Breast epithelium (tissue), 4 donors: ENCODE results near the gene MBP. TPM values are rescaled to one million over a fixed set of nuclear protein-coding genes. Genes with fewer than 3 reads are reported as not detected.

Source experiments
- DNase-seq, 2 donors: peaks; one replicate each; pipeline ENCODE4 v3.0.0-alpha.2; 2019; ENCODE audit warnings: low spot score in 2 of 2
- H3K27ac ChIP-seq, 2 donors: fragments of 200-600 bp; sonication (generic) in 1 of 2; one replicate each; pipeline ENCODE4 v1.5.1; 2016 to 2019; ENCODE audit warnings: mild to moderate bottlenecking in 1 of 2
- H3K27me3 ChIP-seq, 2 donors: fragments of 200-600 bp; sonication (generic) in 1 of 2; one replicate each; pipeline versions ENCODE4 v1.5.1 to v1.6.0; 2017 to 2019; ENCODE audit warnings: control low read depth in 1 of 2, mild to moderate bottlenecking in 1 of 2
- H3K36me3 ChIP-seq: fragments of 200-600 bp; one replicate; pipeline ENCODE4 v1.5.1; 2019
- H3K4me1 ChIP-seq, 2 donors: fragments of 200-600 bp; sonication (generic); one replicate each; pipeline ENCODE4 v1.5.1; 2016 to 2019; ENCODE audit warnings: control low read depth in 1 of 2
- H3K4me3 ChIP-seq, 3 donors: fragments of 200-600 bp; sonication (generic); 1 replicate in 2 of 3; 2 replicates in 1 of 3; pipeline ENCODE4 v1.5.1; 2016 to 2019; ENCODE audit warnings: mild to moderate bottlenecking in 3 of 3, moderate library complexity in 2 of 3
- H3K9me3 ChIP-seq, 2 donors: fragments of 200-600 bp; sonication (generic) in 1 of 2; one replicate each; pipeline ENCODE4 v1.5.1; 2016 to 2019; ENCODE audit warnings: control low read depth in 1 of 2
- POLR2A ChIP-seq: fragments of 450-650 bp; IDR thresholded peaks from one replicate; pipeline ENCODE4 v1.6.1; 2016; ENCODE audit warnings: antibody characterized with exemption, mild to moderate bottlenecking, moderate library complexity
- POLR2AphosphoS5 ChIP-seq, 3 donors: sonication (generic); formaldehyde crosslinking; IDR thresholded peaks; one replicate each; pipeline ENCODE4 v1.6.1; 2017; ENCODE audit warnings: antibody characterized with exemption in 3 of 3
- intact Hi-C: fragments of 100-400 bp; cut with DNase I; formaldehyde crosslinking; loops from one replicate; pipeline ENCODE4 v1.15.1; 2023; ENCODE audit warnings: low total_unique reads
- total RNA-seq, 3 donors: library from RNA; depleted of rRNA; stranded (reverse); fragments of >200 nt; gene quantifications; one replicate each; pipeline ENCODE4 v1.1.0, GENCODE V29; 2016
- TF ChIP-seq, protein P1 (sequence below), 3 donors: fragments of 450-650 bp; IDR thresholded peaks; one replicate each; pipeline ENCODE4 v1.5.1; 2016 to 2017; ENCODE audit warnings: antibody characterized with exemption in 3 of 3, mild to moderate bottlenecking in 3 of 3, moderate library complexity in 3 of 3

MBP gene
- total RNA-seq, 3 donors from 2014 or later: 27.2 to 46.2 (median 32.4) TPM

DNA sequence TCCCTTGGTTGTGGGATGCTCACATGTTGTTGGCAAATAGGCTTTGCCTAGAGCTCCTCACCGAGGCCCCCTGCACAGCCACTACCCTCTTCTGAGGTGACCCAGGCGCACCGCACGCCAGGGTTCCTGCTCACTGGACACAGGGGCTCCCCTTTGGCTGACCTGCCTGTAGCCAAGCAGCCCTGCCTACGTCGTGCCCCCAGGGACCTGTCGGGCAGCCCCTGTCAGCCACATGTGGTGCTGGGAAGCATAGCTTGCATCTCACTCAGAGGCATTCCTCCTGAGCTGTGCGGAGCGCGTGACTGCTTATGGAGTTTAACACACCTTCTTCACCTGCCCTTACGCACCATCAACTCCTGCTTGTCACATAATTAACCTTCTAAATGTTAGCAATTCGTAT lies 194.0 kb downstream of the MBP start:
- DNase-seq: no peak
- no peak for TF ChIP-seq POLR2AphosphoS5 (IDR thresholded peaks at IDR 0.05)
- TF ChIP-seq POLR2A: no peak
- TF ChIP-seq, protein P1, sequence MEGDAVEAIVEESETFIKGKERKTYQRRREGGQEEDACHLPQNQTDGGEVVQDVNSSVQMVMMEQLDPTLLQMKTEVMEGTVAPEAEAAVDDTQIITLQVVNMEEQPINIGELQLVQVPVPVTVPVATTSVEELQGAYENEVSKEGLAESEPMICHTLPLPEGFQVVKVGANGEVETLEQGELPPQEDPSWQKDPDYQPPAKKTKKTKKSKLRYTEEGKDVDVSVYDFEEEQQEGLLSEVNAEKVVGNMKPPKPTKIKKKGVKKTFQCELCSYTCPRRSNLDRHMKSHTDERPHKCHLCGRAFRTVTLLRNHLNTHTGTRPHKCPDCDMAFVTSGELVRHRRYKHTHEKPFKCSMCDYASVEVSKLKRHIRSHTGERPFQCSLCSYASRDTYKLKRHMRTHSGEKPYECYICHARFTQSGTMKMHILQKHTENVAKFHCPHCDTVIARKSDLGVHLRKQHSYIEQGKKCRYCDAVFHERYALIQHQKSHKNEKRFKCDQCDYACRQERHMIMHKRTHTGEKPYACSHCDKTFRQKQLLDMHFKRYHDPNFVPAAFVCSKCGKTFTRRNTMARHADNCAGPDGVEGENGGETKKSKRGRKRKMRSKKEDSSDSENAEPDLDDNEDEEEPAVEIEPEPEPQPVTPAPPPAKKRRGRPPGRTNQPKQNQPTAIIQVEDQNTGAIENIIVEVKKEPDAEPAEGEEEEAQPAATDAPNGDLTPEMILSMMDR (IDR thresholded peaks at IDR 0.05): no peak
- Histone ChIP-seq H3K9me3 (no peaks in the 10 kb centered on the region), H3K36me3 (no peaks in the 10 kb centered on the region), H3K4me1 (no peaks in the 10 kb centered on the region), H3K27ac (no peak overlapping the region), H3K4me3 (no peak overlapping the region), H3K27me3 (no peaks in the 10 kb centered on the region)
- intact Hi-C loops: loop anchor here (2.0 kb wide), 1 partner anchor 60 kb away; no protein-coding TSS in a partner anchor

DNA sequence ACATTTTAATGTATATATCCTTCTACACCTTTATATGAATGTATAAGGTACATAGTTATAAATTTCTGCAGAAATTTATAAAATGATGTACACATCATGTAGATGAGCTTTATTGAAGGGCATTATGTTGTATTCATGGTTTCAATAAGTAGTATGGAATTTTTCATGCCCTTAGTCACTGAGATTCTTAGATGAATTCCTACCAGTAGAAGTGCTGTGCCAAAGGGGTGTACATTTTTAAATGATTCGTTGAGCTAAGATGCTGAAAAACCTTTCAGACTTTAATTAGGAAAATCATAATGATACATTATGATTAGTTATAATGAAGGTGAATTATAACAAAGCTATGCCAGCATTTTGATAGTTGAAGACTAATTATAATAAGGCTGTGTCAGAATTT lies 195.0 kb downstream of the MBP start:
- Histone ChIP-seq H3K27ac (no peak overlapping the region), H3K27me3 (no peaks in the 10 kb centered on the region), H3K4me1 (no peaks in the 10 kb centered on the region), H3K4me3 (no peak overlapping the region), H3K36me3 (no peaks in the 10 kb centered on the region), H3K9me3 (no peaks in the 10 kb centered on the region)
- no peak for TF ChIP-seq POLR2A
- TF ChIP-seq POLR2AphosphoS5 (IDR thresholded peaks at IDR 0.05): no peak
- TF ChIP-seq, protein P1 (IDR thresholded peaks at IDR 0.05): no peak
- DNase-seq: no peak
- intact Hi-C loops: no loop called here

DNA sequence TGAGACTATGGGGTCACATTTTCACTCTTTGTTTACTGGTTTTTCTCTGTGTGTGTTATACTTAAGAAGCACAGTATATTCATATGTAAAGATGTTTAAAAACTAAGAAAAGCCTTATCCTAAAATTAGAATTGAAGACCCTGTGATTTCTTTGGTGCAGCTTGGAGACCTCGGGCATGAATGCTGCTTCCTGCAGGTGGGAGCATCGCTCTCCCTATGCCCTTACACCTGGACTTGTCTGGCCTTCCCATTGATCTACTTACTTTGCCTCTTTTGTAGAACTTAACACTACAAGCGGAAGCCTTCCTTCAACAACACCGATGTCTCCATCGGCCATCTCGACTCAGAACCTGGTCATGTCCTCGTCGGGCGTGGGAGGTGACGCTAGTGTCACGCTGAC lies 195.7 kb downstream of the MBP start:
- TF ChIP-seq, protein P1 (IDR thresholded peaks at IDR 0.05): no peak
- TF ChIP-seq POLR2AphosphoS5 (IDR thresholded peaks at IDR 0.05) (no peak), POLR2A (no peak)
- Histone ChIP-seq H3K27me3 (no peaks in the 10 kb centered on the region), H3K27ac (no peak overlapping the region), H3K4me3 (no peak overlapping the region), H3K36me3 (no peaks in the 10 kb centered on the region), H3K4me1 (no peaks in the 10 kb centered on the region), H3K9me3 (no peaks in the 10 kb centered on the region)
- intact Hi-C loops: no loop called here
- DNase-seq: no peak

DNA sequence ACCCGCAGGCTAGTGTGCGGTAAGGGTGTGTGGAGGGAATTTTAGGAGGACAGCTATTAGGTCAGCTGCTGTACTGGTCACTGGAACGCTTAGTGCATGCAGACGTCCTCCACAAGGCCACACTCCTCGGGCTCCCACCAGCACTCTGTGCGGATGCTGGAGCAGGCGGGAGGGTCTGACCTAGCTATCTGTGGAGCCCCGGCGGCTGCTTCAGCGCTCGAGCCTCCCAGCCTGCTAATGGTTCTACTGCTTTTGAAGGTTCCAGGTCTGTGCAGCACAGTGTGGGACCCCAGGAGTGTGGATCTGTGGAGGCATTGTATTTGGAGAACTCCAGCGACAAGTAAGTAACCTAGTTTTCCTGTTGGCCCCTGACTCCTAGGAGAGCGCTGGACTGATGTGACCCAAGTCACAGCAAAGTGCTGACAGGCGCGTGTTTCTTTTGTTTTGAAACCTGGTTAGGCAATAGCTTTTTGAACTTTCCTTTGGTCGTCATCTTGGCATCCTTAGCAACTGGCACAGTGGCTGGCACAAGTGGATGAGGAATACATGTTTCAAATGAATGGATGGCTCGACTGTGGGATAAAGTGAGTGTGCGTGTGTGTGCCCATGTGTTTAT lies 196.8 kb downstream of the MBP start:
- H3K4me1 ChIP-seq: no peaks in the 10 kb centered on the region
- DNase-seq: no peak
- no peaks in the 10 kb centered on the region for H3K27me3 ChIP-seq
- H3K36me3 ChIP-seq: no peaks in the 10 kb centered on the region
- TF ChIP-seq POLR2A: no peak
- no peak for TF ChIP-seq POLR2AphosphoS5 (IDR thresholded peaks at IDR 0.05)
- TF ChIP-seq, protein P1 (IDR thresholded peaks at IDR 0.05): no peak
- H3K4me3 ChIP-seq: no peak overlapping the region
- no peaks in the 10 kb centered on the region for H3K9me3 ChIP-seq
- intact Hi-C loops: no loop called here
- H3K27ac ChIP-seq: no peak overlapping the region

DNA sequence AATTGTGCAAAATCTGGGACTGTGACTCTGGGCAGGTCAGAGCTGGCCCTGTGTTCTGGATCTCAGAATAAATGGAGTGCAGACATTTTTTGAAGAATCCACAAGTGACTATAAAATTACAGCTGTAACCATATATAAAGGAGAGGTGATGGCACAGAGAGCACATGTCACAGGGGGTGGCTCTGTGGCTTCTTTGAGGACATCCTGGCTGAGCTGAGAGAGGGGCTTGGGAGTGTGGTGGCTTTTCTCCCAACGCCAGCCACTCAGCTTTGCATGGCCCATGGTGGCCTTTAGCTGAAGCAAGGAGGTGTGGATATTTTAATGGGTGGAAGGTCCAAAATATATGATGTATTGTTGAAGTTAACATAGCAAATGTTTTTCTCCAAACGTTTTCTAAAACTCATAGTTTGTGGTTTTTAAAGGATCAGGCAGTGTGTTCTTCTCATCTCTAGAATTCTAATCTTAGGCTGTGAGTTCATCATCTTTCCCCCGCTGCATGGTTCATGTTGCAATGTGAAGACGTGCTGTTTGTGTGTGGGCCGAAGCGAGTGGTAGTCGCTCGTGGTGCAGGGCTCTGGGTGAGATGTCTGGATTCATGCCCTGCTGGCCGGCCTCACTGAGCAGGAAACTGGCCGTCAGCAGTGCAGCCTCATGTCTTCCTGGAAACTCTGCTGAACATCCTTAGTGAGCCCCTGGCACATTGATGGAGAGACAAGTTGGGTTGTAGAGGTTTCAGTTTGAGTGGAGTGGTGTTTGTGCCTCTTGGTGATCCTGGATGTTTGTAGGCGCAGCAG lies 200.4 kb downstream of the MBP start:
- H3K27ac ChIP-seq: peak overlapping the region in 1 of 2 donors; percentile 38
- TF ChIP-seq POLR2AphosphoS5 (IDR thresholded peaks at IDR 0.05): no peak
- no peaks in the 10 kb centered on the region for H3K4me1 ChIP-seq
- H3K27me3 ChIP-seq: no peaks in the 10 kb centered on the region
- H3K36me3 ChIP-seq: peaks cover 7% of the 10 kb centered on the region
- no peak for DNase-seq
- no peaks in the 10 kb centered on the region for H3K9me3 ChIP-seq
- intact Hi-C loops: no loop called here
- H3K4me3 ChIP-seq: no peak overlapping the region
